SU-DHL-6 (cell line): Measurements from ENCODE around the gene RABEP1.

Experiments
- H2AFZ ChIP-seq: fragments of 200-600 bp; sonication (generic); 2 replicates; pipeline ENCODE4 v1.6.1; 2014; ENCODE audit warnings: low read depth, mild to moderate bottlenecking, moderate library complexity, mixed read lengths, antibody characterized with exemption, low read length; ENCODE audit not compliant: severe bottlenecking
- H3F3A ChIP-seq: fragments of 200-600 bp; shearing (Covaris generic); 2 replicates; pipeline ENCODE4 v1.6.0; 2016; ENCODE audit warnings: antibody characterized with exemption, mild to moderate bottlenecking; ENCODE audit not compliant: insufficient read depth
- H3K27ac ChIP-seq: fragments of 200-600 bp; sonication (generic); 2 replicates; pipeline ENCODE4 v1.5.1; 2016; ENCODE audit warnings: low read depth, mild to moderate bottlenecking, low read length, moderate library complexity, mixed read lengths
- H3K27me3 ChIP-seq: fragments of 200-600 bp; sonication (generic), shearing (Covaris generic); 2 replicates; pipeline ENCODE4 v1.6.0; 2014; ENCODE audit warnings: mild to moderate bottlenecking, low read length
- H3K36me3 ChIP-seq: fragments of 200-600 bp; sonication (generic); 2 replicates; pipeline ENCODE4 v1.6.1; 2014; ENCODE audit warnings: mild to moderate bottlenecking, low read length, mixed read lengths
- H3K4me2 ChIP-seq: fragments of 300-600, 200-600 bp; shearing (Covaris generic), sonication (generic); 2 replicates; pipeline ENCODE4 v1.6.0; 2014; ENCODE audit warnings: low read length, low read depth, mild to moderate bottlenecking; ENCODE audit not compliant: poor library complexity, severe bottlenecking
- H3K4me3 ChIP-seq: fragments of 200-600 bp; sonication (generic); 2 replicates; pipeline ENCODE4 v1.5.1; 2014; ENCODE audit warnings: antibody characterized with exemption, low read length, mild to moderate bottlenecking, mixed read lengths; ENCODE audit not compliant: insufficient read depth, poor library complexity, severe bottlenecking
- H3K79me2 ChIP-seq: fragments of 200-600 bp; sonication (generic); 2 replicates; pipeline ENCODE4 v1.6.1; 2014; ENCODE audit warnings: mild to moderate bottlenecking, low read length, moderate library complexity; ENCODE audit not compliant: insufficient read depth
- H3K9ac ChIP-seq: fragments of 200-600 bp; sonication (generic); 2 replicates; pipeline ENCODE4 v1.7.0; 2014; ENCODE audit warnings: mild to moderate bottlenecking, low read length
- H3K9me2 ChIP-seq: fragments of 200-600 bp; sonication (generic); replicated peaks from 2 replicates; pipeline ENCODE4 v1.6.1; 2014; ENCODE audit warnings: low read length; ENCODE audit not compliant: insufficient read depth
- H3K9me3 ChIP-seq: fragments of 200-600 bp; sonication (generic); 2 replicates; pipeline ENCODE4 v1.6.1; 2014; ENCODE audit warnings: low read length, mixed read lengths; ENCODE audit not compliant: insufficient read depth
- H4K20me1 ChIP-seq: fragments of 200-600 bp; sonication (generic); 2 replicates; pipeline ENCODE4 v1.6.1; 2014; ENCODE audit warnings: low read depth, mild to moderate bottlenecking, antibody characterized with exemption, low read length, moderate library complexity, mixed read lengths
- CTCF ChIP-seq: fragments of 200-600 bp; sonication (generic); IDR thresholded peaks from one replicate; pipeline ENCODE4 v1.5.1; 2017; ENCODE audit warnings: antibody characterized with exemption, mild to moderate bottlenecking, low read length, moderate library complexity; ENCODE audit not compliant: insufficient read depth, poor library complexity, severe bottlenecking
- EZH2phosphoT487 ChIP-seq: fragments of 200-600 bp; sonication (generic), shearing (Covaris generic); conservative IDR thresholded peaks from 2 replicates; pipeline ENCODE4 v1.6.1; 2018; ENCODE audit warnings: mild to moderate bottlenecking, antibody characterized with exemption, low read length, moderate library complexity, mixed read lengths

RABEP1 gene

GRCh38 chr17:5362162-5362811, 80.2 kb downstream of the RABEP1 start:
- TF ChIP-seq EZH2phosphoT487, result no peak
- TF ChIP-seq CTCF, result no peak
- Histone ChIP-seq H3K9ac (no peak overlapping the region), H4K20me1 (no peaks in the 10 kb centered on the region), H3K27ac (no peak overlapping the region), H3K9me3 (no peaks in the 10 kb centered on the region), H2AFZ (no peak overlapping the region), H3F3A (peaks cover 4% of the 10 kb centered on the region; the same call in 1 of the 2 replicates), H3K9me2 (no peaks in the 10 kb centered on the region), H3K4me2 (no peak overlapping the region), H3K4me3 (no peak overlapping the region), H3K36me3 (peaks cover 19% of the 10 kb centered on the region; the same call in 1 of the 2 replicates), H3K79me2 (no peaks in the 10 kb centered on the region), H3K27me3 (no peaks in the 10 kb centered on the region)

- no peak overlapping the region for H3K4me3 ChIP-seq
- no peak overlapping the region for H3K27ac ChIP-seq
- no peaks in the 10 kb centered on the region for H3K79me2 ChIP-seq
- H3K9me2 ChIP-seq, result no peaks in the 10 kb centered on the region
- no peak for TF ChIP-seq EZH2phosphoT487
- no peak overlapping the region for H3K9ac ChIP-seq
- H4K20me1 ChIP-seq, result no peaks in the 10 kb centered on the region
- no peak overlapping the region for H2AFZ ChIP-seq
- H3K27me3 ChIP-seq, result no peaks in the 10 kb centered on the region
- H3F3A ChIP-seq, result peaks cover 4% of the 10 kb centered on the region; the same call in 1 of the 2 replicates
- H3K9me3 ChIP-seq, result no peaks in the 10 kb centered on the region
- H3K4me2 ChIP-seq, result no peak overlapping the region
- H3K36me3 ChIP-seq, result peaks cover 23% of the 10 kb centered on the region; the same call in 1 of the 2 replicates
These were observed 82.1 kb downstream of the RABEP1 start for GRCh38 chr17:5364156-5364555.

- no peak overlapping the region for H3K4me3 ChIP-seq
- H3K9me2 ChIP-seq, result no peaks in the 10 kb centered on the region
- H3K9me3 ChIP-seq, result no peaks in the 10 kb centered on the region
- no peak overlapping the region for H3K4me2 ChIP-seq
- no peaks in the 10 kb centered on the region for H3K27me3 ChIP-seq
- no peaks in the 10 kb centered on the region for H4K20me1 ChIP-seq
- no peaks in the 10 kb centered on the region for H3K79me2 ChIP-seq
- H3K36me3 ChIP-seq, result peaks cover 20% of the 10 kb centered on the region; the same call in 1 of the 2 replicates
- H3F3A ChIP-seq, result peaks cover 4% of the 10 kb centered on the region; the same call in 1 of the 2 replicates
- no peak overlapping the region for H2AFZ ChIP-seq
- TF ChIP-seq CTCF (no peak), EZH2phosphoT487 (no peak)
- no peak overlapping the region for H3K27ac ChIP-seq
- H3K9ac ChIP-seq, result no peak overlapping the region
These were observed 82.6 kb downstream of the RABEP1 start for GRCh38 chr17:5364696-5365095.

GRCh38 chr17:5365831-5366230, 83.7 kb downstream of the RABEP1 start:
- Histone ChIP-seq H3K9ac (no peak overlapping the region), H4K20me1 (no peaks in the 10 kb centered on the region), H3F3A (peaks cover 4% of the 10 kb centered on the region; the same call in 1 of the 2 replicates), H3K4me3 (no peak overlapping the region), H3K9me3 (no peaks in the 10 kb centered on the region), H3K36me3 (peaks cover 14% of the 10 kb centered on the region; the same call in 1 of the 2 replicates), H3K79me2 (no peaks in the 10 kb centered on the region), H3K27me3 (no peaks in the 10 kb centered on the region), H3K9me2 (no peaks in the 10 kb centered on the region), H3K27ac (no peak overlapping the region), H3K4me2 (no peak overlapping the region), H2AFZ (no peak overlapping the region)
- no peak for TF ChIP-seq EZH2phosphoT487
- TF ChIP-seq CTCF, result no peak
